ENCODE data around the gene C19orf38.

DNA sequence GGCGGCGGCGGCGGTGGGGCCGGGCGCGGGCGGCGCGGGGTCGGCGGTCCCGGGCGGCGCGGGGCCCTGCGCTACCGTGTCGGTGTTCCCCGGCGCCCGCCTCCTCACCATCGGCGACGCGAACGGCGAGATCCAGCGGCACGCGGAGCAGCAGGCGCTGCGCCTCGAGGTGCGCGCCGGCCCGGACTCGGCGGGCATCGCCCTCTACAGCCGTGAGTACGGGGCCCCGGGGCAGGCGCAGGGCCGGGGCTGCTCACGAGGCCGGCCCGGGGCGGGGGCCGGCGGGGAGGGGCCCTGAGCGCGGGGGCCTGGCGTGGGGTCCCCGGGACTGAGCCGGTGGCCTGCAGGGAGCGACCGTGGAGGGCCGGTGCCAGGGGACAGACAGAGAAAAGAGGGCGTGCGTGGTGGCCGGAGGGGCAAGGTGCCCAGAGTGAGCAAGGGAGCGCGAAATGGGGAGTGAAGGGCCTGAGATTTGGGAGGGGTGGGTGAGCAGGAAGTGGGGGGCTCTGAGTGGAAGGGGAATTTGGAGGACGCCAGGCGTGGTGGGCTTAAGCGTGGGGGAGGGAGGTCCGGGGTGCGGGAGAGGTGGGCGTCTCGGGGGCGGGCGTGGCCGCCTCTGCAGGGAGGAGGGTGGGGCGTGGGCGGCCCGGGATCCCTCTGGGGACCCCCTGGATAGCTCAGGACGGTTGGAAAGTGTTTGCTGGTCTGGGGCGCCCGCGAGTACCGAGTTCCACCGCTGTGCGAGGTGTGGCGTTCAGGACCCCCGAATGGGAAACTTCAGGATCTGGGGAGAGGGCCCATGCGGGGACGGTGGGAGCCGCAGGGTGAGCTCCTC, 23.7 kb downstream of the C19orf38 start:
- no peak for TF ChIP-seq EZH2 (IDR thresholded peaks at IDR 0.05; ENCODE audit: insufficient read depth, poor library complexity, severe bottlenecking)
- no peak for TF ChIP-seq EZH2phosphoT487 (IDR thresholded peaks at IDR 0.05; ENCODE audit: insufficient read depth, low read depth)
